Measurements from ENCODE around the gene TBC1D22A.

TBC1D22A gene

GRCh38 chr22:47124451-47124881 lies 362.0 kb downstream of the TBC1D22A start:
- no peak for DNase-seq
- intact Hi-C loops (cut with DNase I) = no loop called here

GRCh38 chr22:47124961-47125360 lies 362.5 kb downstream of the TBC1D22A start:
- intact Hi-C loops (cut with DNase I) = no loop called here
- no peak for DNase-seq

GRCh38 chr22:47125603-47126002 lies 363.2 kb downstream of the TBC1D22A start:
- DNase-seq = no peak
- intact Hi-C loops (cut with DNase I) = no loop called here

GRCh38 chr22:47126344-47126811 lies 363.9 kb downstream of the TBC1D22A start:
- intact Hi-C loops (cut with DNase I) = no loop called here
- no peak for DNase-seq

- no peak for DNase-seq
- intact Hi-C loops (cut with DNase I) = no loop called here
Observed at GRCh38 chr22:47127441-47127871, 365.0 kb downstream of the TBC1D22A start.

GRCh38 chr22:47128216-47128615 lies 365.8 kb downstream of the TBC1D22A start:
- intact Hi-C loops (cut with DNase I) = no loop called here

GRCh38 chr22:47128622-47129215 lies 366.3 kb downstream of the TBC1D22A start:
- intact Hi-C loops (cut with DNase I) = no loop called here
- no peak for DNase-seq

More at GRCh38 chr22:47128216-47128615, 365.8 kb downstream of the TBC1D22A start:
- no peak for DNase-seq

GRCh38 chr22:47129902-47130635 lies 367.6 kb downstream of the TBC1D22A start:
- DNase-seq = peak; percentile 39 to 92 (median 76)
- intact Hi-C loops (cut with DNase I) = no loop called here

GRCh38 chr22:47130883-47131631 lies 368.6 kb downstream of the TBC1D22A start:
- intact Hi-C loops (cut with DNase I) = no loop called here
- DNase-seq = no peak

- intact Hi-C loops (cut with DNase I) = no loop called here
- DNase-seq = no peak
Observed at GRCh38 chr22:47131632-47132427, 369.4 kb downstream of the TBC1D22A start.

GRCh38 chr22:47132428-47132825 lies 370.0 kb downstream of the TBC1D22A start:
- no peak for DNase-seq
- intact Hi-C loops (cut with DNase I) = no loop called here

GRCh38 chr22:47133061-47133969 lies 370.9 kb downstream of the TBC1D22A start:
- no peak for DNase-seq
- intact Hi-C loops (cut with DNase I) = no loop called here

- intact Hi-C loops (cut with DNase I) = no loop called here
- DNase-seq = no peak
Observed at GRCh38 chr22:47134222-47134621, 371.8 kb downstream of the TBC1D22A start.

- DNase-seq = no peak
- intact Hi-C loops (cut with DNase I) = no loop called here
Observed at GRCh38 chr22:47135338-47135737, 372.9 kb downstream of the TBC1D22A start.

- intact Hi-C loops (cut with DNase I) = no loop called here
- no peak for DNase-seq
Observed at GRCh38 chr22:47136050-47136449, 373.6 kb downstream of the TBC1D22A start.

- intact Hi-C loops (cut with DNase I) = no loop called here
- DNase-seq = no peak
Observed at GRCh38 chr22:47136671-47137070, 374.2 kb downstream of the TBC1D22A start.

- intact Hi-C loops (cut with DNase I) = no loop called here
- no peak for DNase-seq
Observed at GRCh38 chr22:47139013-47139789, 376.8 kb downstream of the TBC1D22A start.

- intact Hi-C loops (cut with DNase I) = no loop called here
Observed at GRCh38 chr22:47139790-47140119, 377.3 kb downstream of the TBC1D22A start.

More at GRCh38 chr22:47139790-47140119, 377.3 kb downstream of the TBC1D22A start:
- no peak for DNase-seq

All from head of caudate nucleus (tissue), 42 donors.